Hepatic stellate cell (primary cell): ENCODE measurements around the gene KIF17.
"Not testable (repeated sequence)": the region's sequence is repeated elsewhere in the genome, so short reads cannot be mapped to it uniquely, and the experiment has no call there.

Source experiments
- DNase-seq: peaks from one replicate; pipeline ENCODE4 v3.0.0; 2011; ENCODE audit warnings: low spot score

Gene KIF17

GRCh38 chr1:20686883-20687725, 30.7 kb downstream of the KIF17 start:
- no peak for DNase-seq

GRCh38 chr1:20685741-20686140, 32.1 kb downstream of the KIF17 start:
- DNase-seq, result no peak

- DNase-seq, result no peak
Observed at GRCh38 chr1:20685099-20685662, 32.6 kb downstream of the KIF17 start.

GRCh38 chr1:20684651-20685050, 33.2 kb downstream of the KIF17 start:
- no peak for DNase-seq

GRCh38 chr1:20684050-20684620, 33.7 kb downstream of the KIF17 start:
- no peak for DNase-seq

- DNase-seq, result no peak
Observed at GRCh38 chr1:20683614-20684013, 34.2 kb downstream of the KIF17 start.

- DNase-seq, result no peak
Observed at GRCh38 chr1:20682571-20683236, 35.1 kb downstream of the KIF17 start.

- no peak for DNase-seq
Observed at GRCh38 chr1:20681999-20682398, 35.8 kb downstream of the KIF17 start.

- no peak for DNase-seq
Observed at GRCh38 chr1:20680269-20680668, 37.5 kb downstream of the KIF17 start.

- DNase-seq, result no peak
Observed at GRCh38 chr1:20678599-20678998, 39.2 kb downstream of the KIF17 start.

- DNase-seq, result not testable (repeated sequence)
Observed at GRCh38 chr1:20673626-20674025, 44.2 kb downstream of the KIF17 start.

GRCh38 chr1:20672265-20672632, 45.6 kb downstream of the KIF17 start:
- DNase-seq, result no peak

- DNase-seq, result no peak
Observed at GRCh38 chr1:20670936-20671335, 46.9 kb downstream of the KIF17 start.

- no peak for DNase-seq
Observed at GRCh38 chr1:20668581-20668980, 49.2 kb downstream of the KIF17 start.

- peak; percentile 47 for DNase-seq
Observed at GRCh38 chr1:20666804-20667203, 51.0 kb downstream of the KIF17 start.

GRCh38 chr1:20666146-20666545, 51.7 kb downstream of the KIF17 start:
- DNase-seq, result no peak

GRCh38 chr1:20665726-20666125, 52.1 kb downstream of the KIF17 start:
- no peak for DNase-seq

GRCh38 chr1:20663969-20664715, 53.7 kb downstream of the KIF17 start:
- no peak for DNase-seq

- no peak for DNase-seq
Observed at GRCh38 chr1:20663365-20663764, 54.4 kb downstream of the KIF17 start.

- DNase-seq, result no peak
Observed at GRCh38 chr1:20662110-20662475, 55.7 kb downstream of the KIF17 start.

GRCh38 chr1:20661207-20662109, 56.3 kb downstream of the KIF17 start, which contains the start of gene DDOST:
Gene DDOST (minus strand): TSS chr1:20661369. CDS start chr1:20661350, 19 bp downstream.
- DNase-seq, result peak; percentile 100
